HG02610 (cell line): ENCODE measurements around the gene DUSP22.

ENCODE experiments used
- ATAC-seq: cut with Tn5 transposase; IDR thresholded peaks from one replicate; pipeline ENCODE4 v1.9.1; 2021; ENCODE audit warnings: mild to moderate bottlenecking, moderate library complexity; ENCODE audit not compliant: unreplicated experiment

Gene DUSP22

GRCh38 chr6:296151-297122, 4.2 kb downstream of the DUSP22 start:
- peak; percentile 22 for ATAC-seq

- ATAC-seq: no peak
These were observed 5.4 kb downstream of the DUSP22 start for GRCh38 chr6:297571-298232.

- no peak for ATAC-seq
These were observed 6.2 kb downstream of the DUSP22 start for GRCh38 chr6:298233-299103.

DNA sequence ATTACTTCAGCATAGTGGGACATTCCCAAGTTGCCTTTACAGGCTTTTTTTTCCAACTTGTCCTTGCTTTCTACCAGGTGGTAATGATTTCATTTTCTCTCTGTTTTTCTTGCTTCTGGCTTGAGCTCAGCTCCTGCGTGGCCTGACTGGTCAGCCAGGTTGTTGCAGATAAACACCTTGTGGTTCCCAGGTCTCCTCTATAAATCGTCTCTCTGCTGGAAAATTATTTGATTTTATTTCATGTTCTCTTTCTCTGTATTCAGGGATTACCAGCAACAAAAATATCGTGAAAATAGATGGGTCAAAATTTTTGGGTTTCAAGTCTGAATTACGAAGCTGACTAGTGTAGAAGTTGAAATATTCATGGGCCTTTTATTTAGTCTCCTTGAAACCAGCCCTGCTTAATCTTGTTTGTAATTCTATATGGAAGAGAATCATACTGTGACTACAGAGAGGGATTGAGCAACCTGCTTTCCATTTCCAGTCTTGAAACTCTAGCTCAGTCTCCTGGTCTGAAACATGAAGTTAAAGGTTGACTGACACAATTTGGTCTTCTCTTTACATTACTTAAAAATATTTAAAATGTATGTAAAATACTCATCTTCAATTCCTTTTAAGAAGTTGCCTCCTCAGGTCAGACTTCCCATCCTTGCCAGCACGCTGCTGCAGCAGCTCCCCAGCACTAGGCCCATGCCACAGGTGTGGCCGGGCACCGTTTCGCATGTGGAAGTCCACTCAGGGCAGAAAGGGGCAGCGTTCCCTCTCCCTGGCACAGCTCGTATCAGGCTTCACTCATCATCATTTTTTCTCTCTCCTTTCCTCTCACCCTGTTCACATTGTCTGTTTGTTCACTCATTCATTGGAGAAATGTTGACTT, 7.1 kb downstream of the DUSP22 start:
- ATAC-seq: no peak

DNA sequence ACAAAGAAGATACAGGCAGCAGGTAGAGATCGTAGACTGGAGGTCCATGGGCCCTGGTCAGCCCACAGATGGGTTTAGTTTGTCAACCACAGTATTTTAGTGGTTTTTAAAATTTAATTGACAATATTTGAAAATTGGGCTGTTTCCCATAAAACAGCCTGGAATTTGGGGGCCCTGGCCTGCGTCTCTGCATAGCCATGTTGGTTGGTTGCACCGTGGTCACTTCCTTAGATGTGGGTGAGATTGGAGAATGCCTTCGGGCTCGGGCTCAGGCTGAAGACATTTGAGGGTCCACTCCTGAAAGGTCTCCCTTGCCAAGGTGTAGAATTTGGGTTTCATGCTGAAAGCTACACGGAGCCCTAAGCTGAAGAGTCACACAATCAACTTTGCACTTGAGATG, 7.7 kb downstream of the DUSP22 start:
- ATAC-seq: no peak

- no peak for ATAC-seq
These were observed 8.4 kb downstream of the DUSP22 start for GRCh38 chr6:300494-301198.

- ATAC-seq: no peak
These were observed 9.2 kb downstream of the DUSP22 start for GRCh38 chr6:301526-301925.

GRCh38 chr6:301929-302705, 9.8 kb downstream of the DUSP22 start:
- no peak for ATAC-seq

- ATAC-seq: no peak
These were observed 10.5 kb downstream of the DUSP22 start for GRCh38 chr6:302760-303159.

DNA sequence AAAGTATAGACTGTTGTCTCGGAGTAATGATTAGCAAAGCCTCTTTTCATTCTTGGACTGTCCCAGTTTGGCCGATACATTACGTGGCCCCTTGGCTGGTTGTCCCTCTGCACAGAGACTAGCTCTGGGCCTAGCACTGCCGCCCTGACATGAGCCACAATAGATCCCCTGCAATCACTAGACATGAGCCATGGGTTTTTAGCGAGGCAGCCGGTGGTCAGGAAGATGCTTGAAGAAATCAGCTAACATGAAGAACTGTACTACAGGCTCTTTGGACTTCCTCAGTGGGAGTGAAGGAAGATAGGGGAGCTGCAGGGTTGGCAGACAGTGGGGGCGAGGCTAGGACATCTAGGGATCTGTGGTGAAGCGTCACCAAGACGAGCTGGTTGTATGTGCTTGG, 11.0 kb downstream of the DUSP22 start:
- ATAC-seq: no peak

GRCh38 chr6:303948-304558, 11.8 kb downstream of the DUSP22 start:
- ATAC-seq: no peak

DNA sequence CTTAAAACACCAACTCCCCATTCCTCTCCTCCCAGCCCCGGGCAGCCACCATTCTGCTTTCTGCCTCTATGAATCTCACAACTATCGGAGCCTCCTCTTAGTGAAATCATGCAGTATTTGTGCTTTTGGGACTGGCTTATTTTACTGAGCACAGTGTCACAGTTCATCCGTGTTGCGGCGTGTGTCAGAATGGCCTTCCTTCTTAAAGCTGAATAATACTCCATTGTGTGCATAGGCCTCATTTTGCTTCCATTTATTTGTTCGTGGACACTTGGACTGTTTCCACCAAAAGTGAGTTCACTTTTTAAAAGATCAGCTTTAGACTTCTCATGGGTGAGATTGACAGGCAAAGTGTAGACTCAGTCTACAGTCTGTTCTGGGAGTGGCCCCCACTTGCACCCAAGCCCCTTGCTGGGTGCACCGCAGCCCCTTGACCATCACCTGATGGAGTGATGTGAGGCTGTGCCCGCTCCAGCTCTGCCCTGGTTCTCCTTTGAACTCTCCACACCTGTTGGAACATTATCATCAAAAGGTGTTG, 12.6 kb downstream of the DUSP22 start:
- ATAC-seq: no peak

GRCh38 chr6:305371-306206, 13.3 kb downstream of the DUSP22 start:
- ATAC-seq: peak; percentile 76

- ATAC-seq: no peak
These were observed 14.4 kb downstream of the DUSP22 start for GRCh38 chr6:306641-307061.

DNA sequence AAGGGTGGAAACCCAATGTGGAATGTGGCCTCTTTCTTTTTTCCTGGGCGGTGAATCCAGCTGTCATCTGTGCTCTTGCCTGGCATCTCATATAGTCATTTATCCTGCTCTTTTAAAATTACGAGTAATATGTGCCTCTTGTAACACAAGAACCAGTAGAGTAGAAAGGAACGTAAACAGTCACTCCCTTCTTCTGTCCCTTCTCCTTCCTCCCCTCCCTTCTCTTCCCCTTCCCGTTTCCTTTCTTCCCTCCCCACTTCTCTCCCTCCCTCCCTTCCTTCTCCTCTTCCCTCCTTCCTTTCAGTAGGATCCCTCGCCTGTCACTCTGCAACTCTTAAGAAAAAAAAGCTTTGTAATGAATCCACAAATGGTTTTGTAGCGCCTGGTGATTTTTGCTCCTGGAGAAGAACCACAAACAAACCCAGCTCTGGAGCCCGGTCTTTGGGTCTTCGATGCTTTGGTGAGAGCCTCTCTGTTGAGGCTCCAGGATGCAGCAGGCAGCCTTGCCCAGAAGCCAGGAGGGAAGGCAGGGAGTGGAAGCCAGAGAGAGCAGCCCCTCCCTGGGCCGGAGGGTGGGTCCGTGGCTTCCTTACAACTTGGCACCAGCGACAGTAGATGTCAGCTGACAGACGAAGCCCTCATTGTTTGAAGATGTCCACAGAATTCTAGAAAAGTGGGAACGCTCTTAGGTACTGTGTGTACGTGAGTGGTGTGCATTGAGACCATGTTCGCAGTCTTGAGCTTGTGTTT, 15.0 kb downstream of the DUSP22 start:
- ATAC-seq: no peak

GRCh38 chr6:307874-308273, 15.6 kb downstream of the DUSP22 start:
- ATAC-seq: no peak

DNA sequence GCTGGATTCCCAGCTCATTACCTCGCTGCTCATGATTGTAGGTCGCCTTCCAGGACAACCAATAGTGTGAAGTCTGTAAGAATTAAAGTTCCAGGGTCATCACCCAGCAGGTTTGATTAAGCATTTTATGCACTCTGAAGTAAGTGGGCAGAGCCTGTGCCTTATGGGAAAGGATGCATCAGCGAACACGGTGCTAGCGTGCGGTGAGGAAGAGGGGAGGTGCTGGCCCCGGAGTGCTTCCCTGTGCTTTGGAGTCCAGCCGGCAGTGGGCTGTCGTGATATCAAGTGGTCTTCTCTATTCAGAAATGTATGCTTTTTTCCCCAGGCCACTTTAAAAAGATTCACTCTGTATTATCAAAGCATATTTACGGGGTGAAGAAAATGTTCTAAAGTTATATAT, 16.0 kb downstream of the DUSP22 start:
- ATAC-seq: no peak
